Kidney epithelial cell (primary cell): Measurements from ENCODE around the gene MID1. TPM values are rescaled to one million over a fixed set of nuclear protein-coding genes. Genes with fewer than 3 reads are reported as not detected.

Experiments used
- DNase-seq: peaks from one replicate; pipeline ENCODE4 v3.0.0-alpha.2; 2010; ENCODE audit warnings: low read depth
- H3K27me3 ChIP-seq: 2 replicates; pipeline ENCODE4 v1.6.0; 2011; ENCODE audit warnings: low read length; ENCODE audit not compliant: control insufficient read depth, insufficient read depth
- H3K36me3 ChIP-seq: 2 replicates; pipeline ENCODE4 v1.5.1; 2011; ENCODE audit warnings: low read length; ENCODE audit not compliant: control insufficient read depth, insufficient read depth
- H3K4me3 ChIP-seq: 2 replicates; pipeline ENCODE4 v1.5.1; 2011; ENCODE audit warnings: low read depth, mild to moderate bottlenecking, control low read depth, low read length
- CTCF ChIP-seq: IDR thresholded peaks from 2 replicates; pipeline ENCODE4 v1.5.1; 2011; ENCODE audit warnings: mild to moderate bottlenecking, moderate library complexity, low read length, control low read depth, inconsistent platforms; ENCODE audit not compliant: insufficient read depth, poor library complexity, severe bottlenecking
- total RNA-seq: library from RNA; depleted of rRNA; stranded (reverse); fragments of >200 nt; gene quantifications from 2 replicates; pipeline ENCODE4 v1.2.3, GENCODE V29; 2015

Gene MID1
- total RNA-seq, 1 donor from 2014 or later, result 13.5 TPM

- TF ChIP-seq CTCF, result no peak
- Histone ChIP-seq H3K4me3 (peak overlapping the region; percentile 5), H3K36me3 (no peaks in the 10 kb centered on the region), H3K27me3 (no peaks in the 10 kb centered on the region)
- peak; percentile 51 for DNase-seq
These were observed 41.0 kb downstream of the MID1 start for GRCh38 chrX:10579112-10580011.

DNA sequence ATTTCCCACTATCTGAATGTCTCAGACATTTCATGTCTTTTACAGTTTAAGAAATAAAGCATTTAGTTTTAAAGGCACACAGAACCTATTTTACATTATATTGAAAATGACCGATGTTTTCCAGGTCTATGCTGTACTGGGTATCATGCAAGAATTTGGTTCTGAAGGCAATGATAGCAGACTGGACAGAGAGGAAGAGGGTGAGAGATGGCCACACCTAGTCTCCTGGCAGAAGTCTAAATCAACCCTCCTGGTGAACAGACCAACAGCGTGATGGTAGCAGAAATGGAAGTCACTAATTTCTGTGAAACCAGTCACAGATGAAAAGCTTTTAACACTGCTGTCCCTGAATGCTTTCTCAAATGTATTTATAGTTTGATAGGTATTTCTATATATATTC, 41.9 kb downstream of the MID1 start:
- no peak for TF ChIP-seq CTCF
- H3K36me3 ChIP-seq, result no peaks in the 10 kb centered on the region
- no peak overlapping the region for H3K4me3 ChIP-seq
- H3K27me3 ChIP-seq, result no peaks in the 10 kb centered on the region
- no peak for DNase-seq

GRCh38 chrX:10577853-10578252, 42.5 kb downstream of the MID1 start:
- no peak overlapping the region for H3K4me3 ChIP-seq
- no peaks in the 10 kb centered on the region for H3K27me3 ChIP-seq
- H3K36me3 ChIP-seq, result no peaks in the 10 kb centered on the region
- no peak for TF ChIP-seq CTCF
- no peak for DNase-seq

- no peak for DNase-seq
- TF ChIP-seq CTCF, result no peak
- no peaks in the 10 kb centered on the region for H3K27me3 ChIP-seq
These were observed 43.5 kb downstream of the MID1 start for GRCh38 chrX:10576777-10577447.

DNA sequence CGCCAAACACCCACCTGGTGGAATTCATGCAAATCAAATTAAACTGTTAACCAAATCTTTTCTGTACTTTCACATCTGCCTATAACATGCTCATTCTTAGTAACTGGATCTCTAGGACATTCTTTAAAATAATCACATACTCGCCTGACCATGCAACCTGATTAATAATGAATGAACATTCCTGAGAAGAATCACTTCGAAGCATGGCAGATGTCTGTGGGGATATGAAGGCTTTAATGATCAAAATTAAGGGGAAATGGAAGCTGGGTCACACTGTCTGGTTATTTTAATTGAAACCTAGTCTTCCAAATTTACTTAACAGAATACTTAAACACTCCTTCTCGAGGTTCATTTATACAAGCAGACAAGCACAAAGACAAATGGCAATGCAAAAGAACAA, 44.2 kb downstream of the MID1 start:
- Histone ChIP-seq H3K4me3 (no peak overlapping the region), H3K27me3 (no peaks in the 10 kb centered on the region), H3K36me3 (no peaks in the 10 kb centered on the region)
- TF ChIP-seq CTCF, result no peak
- DNase-seq, result no peak

More at GRCh38 chrX:10576777-10577447, 43.5 kb downstream of the MID1 start:
- Histone ChIP-seq H3K36me3 (no peaks in the 10 kb centered on the region), H3K4me3 (no peak overlapping the region)

DNA sequence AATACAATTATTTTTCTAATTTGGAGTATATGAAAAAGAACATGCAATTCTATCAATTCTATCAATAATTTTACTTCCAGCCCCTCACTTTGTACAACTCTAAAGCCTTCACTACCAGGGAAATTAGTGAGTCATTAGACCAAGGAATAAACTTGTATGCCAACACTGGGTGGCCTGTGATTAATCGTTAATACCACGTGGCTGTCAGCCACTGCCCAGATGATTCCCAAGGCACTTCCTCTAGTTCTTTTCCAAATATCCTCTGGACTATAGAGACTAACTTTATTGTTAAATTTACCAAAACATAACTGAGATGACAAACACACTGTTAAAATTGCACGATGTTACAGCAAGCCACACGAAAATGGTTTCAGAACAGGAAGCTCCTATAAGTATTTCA, 45.7 kb downstream of the MID1 start:
- Histone ChIP-seq H3K27me3 (no peaks in the 10 kb centered on the region), H3K4me3 (no peak overlapping the region), H3K36me3 (no peaks in the 10 kb centered on the region)
- TF ChIP-seq CTCF, result no peak
- DNase-seq, result peak; percentile 19
